ENCODE results near the gene RAX. TPM values are rescaled to one million over a fixed set of nuclear protein-coding genes. Genes with fewer than 3 reads are reported as not detected.

The RAX gene
- total RNA-seq, 2 donors from 2014 or later = 0.23 to 0.40 TPM

DNA sequence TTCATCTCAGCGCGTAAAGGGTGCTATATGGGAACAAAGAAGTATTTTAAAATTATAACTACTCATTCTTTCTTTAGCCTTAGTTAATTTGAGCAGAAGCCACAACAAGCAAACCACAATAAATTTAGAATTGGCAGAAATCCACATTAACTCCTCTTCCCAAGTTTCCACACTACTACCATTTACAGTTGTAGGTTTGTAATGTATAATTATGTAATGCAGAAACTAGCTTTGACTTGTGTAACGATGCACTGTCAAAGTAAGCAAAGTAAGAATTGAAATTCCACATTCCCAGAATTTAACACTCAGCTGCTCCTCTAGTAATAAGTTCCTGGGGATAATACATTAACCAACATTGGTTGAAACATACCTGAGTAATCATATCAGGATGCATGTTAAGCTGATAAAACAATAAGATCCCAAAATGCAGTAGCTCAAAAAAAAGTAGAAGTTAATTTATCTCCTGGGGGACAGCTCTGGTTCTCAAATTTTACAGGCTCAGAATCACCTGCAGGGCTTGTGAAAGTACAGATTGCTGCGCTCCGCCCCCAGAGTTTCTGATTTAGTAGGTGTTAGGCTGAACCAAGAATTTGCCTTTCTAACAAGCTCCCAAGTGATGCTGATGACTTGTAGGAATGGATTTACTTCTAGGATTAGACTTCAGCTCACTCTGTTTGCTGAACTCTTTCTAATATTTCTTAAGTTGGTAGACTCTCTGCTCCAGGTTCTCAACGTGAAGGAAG is 43.4 kb downstream of the RAX start:
- TF ChIP-seq POLR2A (IDR thresholded peaks at IDR 0.05) (no peak), POLR2AphosphoS5 (IDR thresholded peaks at IDR 0.05) (no peak)
- TF ChIP-seq, protein P1, sequence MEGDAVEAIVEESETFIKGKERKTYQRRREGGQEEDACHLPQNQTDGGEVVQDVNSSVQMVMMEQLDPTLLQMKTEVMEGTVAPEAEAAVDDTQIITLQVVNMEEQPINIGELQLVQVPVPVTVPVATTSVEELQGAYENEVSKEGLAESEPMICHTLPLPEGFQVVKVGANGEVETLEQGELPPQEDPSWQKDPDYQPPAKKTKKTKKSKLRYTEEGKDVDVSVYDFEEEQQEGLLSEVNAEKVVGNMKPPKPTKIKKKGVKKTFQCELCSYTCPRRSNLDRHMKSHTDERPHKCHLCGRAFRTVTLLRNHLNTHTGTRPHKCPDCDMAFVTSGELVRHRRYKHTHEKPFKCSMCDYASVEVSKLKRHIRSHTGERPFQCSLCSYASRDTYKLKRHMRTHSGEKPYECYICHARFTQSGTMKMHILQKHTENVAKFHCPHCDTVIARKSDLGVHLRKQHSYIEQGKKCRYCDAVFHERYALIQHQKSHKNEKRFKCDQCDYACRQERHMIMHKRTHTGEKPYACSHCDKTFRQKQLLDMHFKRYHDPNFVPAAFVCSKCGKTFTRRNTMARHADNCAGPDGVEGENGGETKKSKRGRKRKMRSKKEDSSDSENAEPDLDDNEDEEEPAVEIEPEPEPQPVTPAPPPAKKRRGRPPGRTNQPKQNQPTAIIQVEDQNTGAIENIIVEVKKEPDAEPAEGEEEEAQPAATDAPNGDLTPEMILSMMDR (IDR thresholded peaks at IDR 0.05) = no peak
- intact Hi-C loops (cut with DNase I) = no loop called here
- Histone ChIP-seq H3K36me3 (no peaks in the 10 kb centered on the region), H3K9me3 (no peaks in the 10 kb centered on the region), H3K4me3 (no peak overlapping the region), H3K27ac (no peak overlapping the region), H3K4me1 (replicated peaks) (no peaks in the 10 kb centered on the region), H3K27me3 (replicated peaks; ENCODE audit: insufficient read depth) (no peaks in the 10 kb centered on the region)
- 51% methylated on average over 6 of the region's 6 CpGs for WGBS
- DNase-seq (ENCODE audit: low spot score) = no peak

DNA sequence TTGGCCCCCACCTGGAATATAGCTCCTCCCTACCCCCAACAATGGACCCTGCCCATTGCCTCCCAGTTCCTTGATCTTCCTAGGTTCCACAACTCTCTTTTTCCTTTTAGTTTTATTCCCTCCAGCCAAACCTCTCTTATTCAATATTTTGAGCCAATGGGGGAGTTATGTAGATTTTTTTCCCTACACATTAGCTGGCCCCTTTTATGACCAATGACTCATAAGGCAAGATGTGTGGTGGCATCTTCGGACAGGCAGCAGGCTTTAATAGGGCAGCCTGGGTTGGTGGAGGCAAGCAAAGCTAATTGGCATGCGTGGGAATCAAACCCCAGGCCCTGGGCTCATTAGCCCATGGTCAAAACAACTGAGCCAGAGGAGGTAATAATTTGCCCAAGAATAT is 44.1 kb downstream of the RAX start:
- no peak for DNase-seq (ENCODE audit: low spot score)

DNA sequence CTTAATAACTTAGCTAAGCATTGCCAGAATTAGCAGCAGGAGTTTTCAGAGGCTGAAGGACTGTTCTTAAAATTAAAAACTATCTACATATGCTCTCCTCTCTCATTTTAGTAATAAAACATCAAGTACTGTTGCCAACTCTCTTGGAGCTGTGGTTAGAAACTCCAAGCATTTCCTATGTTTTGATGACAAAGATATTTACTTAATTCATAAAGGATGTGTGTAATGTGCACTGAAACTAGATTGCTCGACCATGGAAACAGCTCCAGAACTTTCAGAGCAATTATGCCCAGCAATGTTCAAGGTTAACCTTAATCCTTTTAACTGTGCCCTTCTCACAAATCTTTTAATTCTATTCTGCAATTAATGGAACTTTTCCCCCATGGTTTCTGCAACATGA is 44.9 kb downstream of the RAX start:
- 33% methylated on average over 1 of the region's 1 CpG for WGBS
- Histone ChIP-seq H3K4me1 (replicated peaks) (no peaks in the 10 kb centered on the region), H3K36me3 (no peaks in the 10 kb centered on the region), H3K4me3 (no peak overlapping the region), H3K9me3 (no peaks in the 10 kb centered on the region), H3K27me3 (replicated peaks; ENCODE audit: insufficient read depth) (no peaks in the 10 kb centered on the region), H3K27ac (no peak overlapping the region)
- no peak for DNase-seq (ENCODE audit: low spot score)
- TF ChIP-seq POLR2AphosphoS5 (IDR thresholded peaks at IDR 0.05) = no peak
- TF ChIP-seq, protein P1 (IDR thresholded peaks at IDR 0.05) = no peak
- TF ChIP-seq POLR2A (IDR thresholded peaks at IDR 0.05) = no peak
- intact Hi-C loops (cut with DNase I) = no loop called here

More for the DNA sequence above, 44.1 kb downstream of the RAX start:
- no peaks in the 10 kb centered on the region for H3K27me3 ChIP-seq (replicated peaks; ENCODE audit: insufficient read depth)
- no peaks in the 10 kb centered on the region for H3K4me1 ChIP-seq (replicated peaks)
- no peaks in the 10 kb centered on the region for H3K9me3 ChIP-seq
- H3K4me3 ChIP-seq = no peak overlapping the region
- 94% methylated on average over 2 of the region's 2 CpGs for WGBS
- TF ChIP-seq POLR2A (IDR thresholded peaks at IDR 0.05) (no peak), POLR2AphosphoS5 (IDR thresholded peaks at IDR 0.05) (no peak)
- TF ChIP-seq, protein P1 (IDR thresholded peaks at IDR 0.05) = no peak
- intact Hi-C loops (cut with DNase I) = no loop called here
- no peaks in the 10 kb centered on the region for H3K36me3 ChIP-seq
- no peak overlapping the region for H3K27ac ChIP-seq

DNA sequence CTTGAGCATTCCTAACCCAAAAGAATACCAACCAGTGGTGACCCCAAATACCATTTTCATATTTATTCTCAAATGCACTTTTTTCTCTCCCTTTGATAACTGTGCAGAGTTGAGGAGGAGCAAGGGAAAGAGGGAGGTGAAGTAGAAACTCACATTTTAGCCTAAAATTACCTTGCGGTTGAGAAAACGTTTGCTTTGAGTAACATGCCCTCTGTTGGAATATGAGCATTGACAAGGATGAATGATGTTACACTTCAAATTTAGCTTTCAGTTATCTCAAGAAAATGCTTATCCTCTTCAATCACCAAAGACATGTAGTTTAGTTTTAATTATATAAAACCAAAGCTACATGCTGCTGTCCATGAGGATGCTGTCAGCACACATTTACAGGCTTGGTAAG is 50.9 kb downstream of the RAX start:
- Histone ChIP-seq H3K4me3 (no peak overlapping the region), H3K27ac (no peak overlapping the region), H3K9me3 (no peaks in the 10 kb centered on the region), H3K4me1 (replicated peaks) (peaks cover 8% of the 10 kb centered on the region), H3K36me3 (no peaks in the 10 kb centered on the region), H3K27me3 (replicated peaks; ENCODE audit: insufficient read depth) (peaks cover 10% of the 10 kb centered on the region)
- TF ChIP-seq POLR2AphosphoS5 (IDR thresholded peaks at IDR 0.05) (no peak), POLR2A (IDR thresholded peaks at IDR 0.05) (no peak)
- TF ChIP-seq, protein P1 (IDR thresholded peaks at IDR 0.05) = no peak
- intact Hi-C loops (cut with DNase I) = no loop called here
- no peak for DNase-seq (ENCODE audit: low spot score)
- 86% methylated on average over 2 of the region's 2 CpGs for WGBS
